PFSK-1 (cell line): ENCODE measurements around the gene PMIS2.

Experiments
- FOXP2 ChIP-seq: optimal IDR thresholded peaks from 2 replicates; pipeline ENCODE3; 2011; ENCODE audit warnings: borderline replicate concordance, control low read depth, inconsistent platforms; ENCODE audit not compliant: insufficient read depth; ENCODE audit errors: extremely low read length, extremely low read depth
- POLR2AphosphoS5 ChIP-seq: IDR thresholded peaks from 2 replicates; pipeline ENCODE4 v1.6.1; 2012; ENCODE audit warnings: low read depth, mild to moderate bottlenecking, control low read depth, low read length, moderate library complexity
- REST ChIP-seq, 2 experiments: IDR thresholded peaks; 2 replicates each; pipeline versions ENCODE4 v1.6.1 to v1.8.0; 2011 to 2012; ENCODE audit warnings: low read depth in 2 of 2, low read length in 2 of 2, control low read depth in 1 of 2, inconsistent platforms in 1 of 2, mild to moderate bottlenecking in 1 of 2, moderate library complexity in 1 of 2; ENCODE audit not compliant: insufficient read depth in 1 of 2
- SIN3A ChIP-seq: IDR thresholded peaks from 2 replicates; pipeline ENCODE4 v1.6.1; 2012; ENCODE audit warnings: mild to moderate bottlenecking, low read length, moderate library complexity, borderline replicate concordance; ENCODE audit not compliant: insufficient read depth
- TAF1 ChIP-seq: IDR thresholded peaks from 2 replicates; pipeline ENCODE4 v1.6.1; 2012; ENCODE audit warnings: low read length, control low read depth, borderline replicate concordance; ENCODE audit not compliant: insufficient read depth

GRCh38 chr19:35609851-35610353, 23.9 kb downstream of the PMIS2 start:
- TF ChIP-seq TAF1 (no peak), POLR2AphosphoS5 (no peak), REST (IDR thresholded peaks at IDR 0.05; ENCODE audit: insufficient read depth in 1 of 2, low read depth in 2 of 2, low read length in 2 of 2) (no peak), SIN3A (no peak), FOXP2 (no peak)
